PFSK-1 (cell line): ENCODE measurements around the gene PITPNM2.

ENCODE experiments used
- POLR2AphosphoS5 ChIP-seq: IDR thresholded peaks from 2 replicates; pipeline ENCODE4 v1.6.1; 2012; ENCODE audit warnings: low read depth, mild to moderate bottlenecking, control low read depth, low read length, moderate library complexity
- SIN3A ChIP-seq: IDR thresholded peaks from 2 replicates; pipeline ENCODE4 v1.6.1; 2012; ENCODE audit warnings: mild to moderate bottlenecking, low read length, moderate library complexity, borderline replicate concordance; ENCODE audit not compliant: insufficient read depth

GRCh38 chr12:123118497-123118896, 32.4 kb downstream of the PITPNM2 start:
- no peak for TF ChIP-seq POLR2AphosphoS5
- no peak for TF ChIP-seq SIN3A
